IMR-90 (cell line): ENCODE data around the gene SRBD1. TPM values are rescaled to one million over a fixed set of nuclear protein-coding genes. Genes with fewer than 3 reads are reported as not detected.

Experiments
- ATAC-seq: fragments of 200-7000 bp; cut with Tn5 transposase; 2 replicates; pipeline ENCODE4 v1.9.1; 2020; ENCODE audit warnings: low read depth, mild to moderate bottlenecking, moderate library complexity
- BruUV-seq: library from RNA; stranded (reverse); fragments of 400-500 nt; replicated peaks from 2 replicates; lab custom pipeline; 2021; lab: Mats Ljungman, UMichigan
- CTCF ChIA-PET: fragments of 300-600 bp; formaldehyde crosslinking; extraction: SDS; loops from one replicate; lab custom pipeline; 2021; ENCODE audit warnings: antibody characterized with exemption; lab: Yijun Ruan, JAX
- POLR2A ChIA-PET: fragments of 300-600 bp; sonication (Branson Sonifier 250); formaldehyde crosslinking; loops from one replicate; lab custom pipeline; 2022; ENCODE audit warnings: antibody characterized with exemption; ENCODE audit not compliant: unreplicated experiment; lab: Charles Lee
- DNase-seq: peaks from one replicate; pipeline ENCODE4 v3.0.0; 2013
- H2AFZ ChIP-seq: replicated peaks from 2 replicates; pipeline ENCODE3; 2013; ENCODE audit warnings: low read length, mild to moderate bottlenecking; ENCODE audit not compliant: poor library complexity
- H2AK5ac ChIP-seq: 2 replicates; pipeline ENCODE4 v1.6.1; 2013; ENCODE audit warnings: low read depth, low read length, inconsistent platforms
- H2AK9ac ChIP-seq: replicated peaks from 2 replicates; pipeline ENCODE3; 2013; ENCODE audit warnings: mild to moderate bottlenecking, low read depth, low read length, moderate library complexity; ENCODE audit not compliant: poor library complexity
- H2BK120ac ChIP-seq: 2 replicates; pipeline ENCODE4 v1.6.1; 2013; ENCODE audit warnings: low read depth, low read length, inconsistent platforms
- H2BK15ac ChIP-seq: 3 replicates; pipeline ENCODE4 v1.6.1; 2013; ENCODE audit warnings: low read depth, low read length, inconsistent platforms
- H2BK20ac ChIP-seq: 2 replicates; pipeline ENCODE4 v1.6.1; 2013; ENCODE audit warnings: low read depth, mild to moderate bottlenecking, inconsistent platforms, low read length, moderate library complexity
- H2BK5ac ChIP-seq: 2 replicates; pipeline ENCODE4 v1.6.1; 2013; ENCODE audit warnings: mild to moderate bottlenecking, low read depth, low read length, inconsistent platforms; ENCODE audit not compliant: poor library complexity, severe bottlenecking
- H3K14ac ChIP-seq: replicated peaks from 2 replicates; pipeline ENCODE4 v1.6.1; 2013; ENCODE audit warnings: low read depth, low read length, inconsistent platforms
- H3K18ac ChIP-seq: 2 replicates; pipeline ENCODE4 v1.6.1; 2013; ENCODE audit warnings: low read depth, low read length, control low read depth
- H3K23ac ChIP-seq: 2 replicates; pipeline ENCODE4 v1.6.1; 2013; ENCODE audit warnings: low read depth, low read length, inconsistent platforms
- H3K27ac ChIP-seq: 2 replicates; pipeline ENCODE4 v1.5.1; 2013; ENCODE audit warnings: mild to moderate bottlenecking, control low read depth, low read length; ENCODE audit not compliant: insufficient read depth
- H3K27me3 ChIP-seq: 2 replicates; pipeline ENCODE4 v1.6.1; 2013; ENCODE audit warnings: low read length; ENCODE audit not compliant: control insufficient read depth, insufficient read depth
- H3K36me3 ChIP-seq: 2 replicates; pipeline ENCODE4 v1.6.1; 2013; ENCODE audit warnings: low read length, mixed read lengths; ENCODE audit not compliant: control insufficient read depth, insufficient read depth
- H3K4ac ChIP-seq: 2 replicates; pipeline ENCODE4 v1.6.1; 2013; ENCODE audit warnings: low read depth, low read length, inconsistent platforms
- H3K4me1 ChIP-seq: 2 replicates; pipeline ENCODE4 v1.6.1; 2013; ENCODE audit warnings: low read length, mixed read lengths; ENCODE audit not compliant: control insufficient read depth, insufficient read depth
- H3K4me2 ChIP-seq: 2 replicates; pipeline ENCODE4 v1.6.1; 2013; ENCODE audit warnings: low read depth, mild to moderate bottlenecking, control low read depth, low read length, moderate library complexity
- H3K4me3 ChIP-seq: 2 replicates; pipeline ENCODE4 v1.5.1; 2013; ENCODE audit warnings: low read depth, mild to moderate bottlenecking, control low read depth, low read length, moderate library complexity; ENCODE audit not compliant: insufficient read depth
- H3K56ac ChIP-seq: 2 replicates; pipeline ENCODE4 v1.6.1; 2013; ENCODE audit warnings: low read length, inconsistent platforms; ENCODE audit not compliant: insufficient read depth; ENCODE audit errors: extremely low read depth
- H3K79me1 ChIP-seq, 2 experiments: 2 replicates each; pipeline ENCODE4 v1.6.1; 2013; ENCODE audit warnings: low read length in 2 of 2, inconsistent platforms in 1 of 2, low read depth in 1 of 2
- H3K9ac ChIP-seq: 2 replicates; pipeline ENCODE4 v1.6.1; 2013; ENCODE audit warnings: low read depth, low read length, control low read depth
- H3K9me1 ChIP-seq: 2 replicates; pipeline ENCODE4 v1.6.1; 2013; ENCODE audit warnings: low read length, inconsistent platforms; ENCODE audit not compliant: insufficient read depth
- H3K9me3 ChIP-seq: 2 replicates; pipeline ENCODE4 v1.6.1; 2013; ENCODE audit warnings: low read length; ENCODE audit not compliant: control insufficient read depth, insufficient read depth
- H4K20me1 ChIP-seq: 2 replicates; pipeline ENCODE4 v1.6.1; 2013; ENCODE audit warnings: low read length, inconsistent platforms; ENCODE audit not compliant: insufficient read depth
- H4K5ac ChIP-seq: 2 replicates; pipeline ENCODE4 v1.6.1; 2013; ENCODE audit warnings: mild to moderate bottlenecking, low read depth, low read length, control low read depth
- H4K8ac ChIP-seq, 2 experiments: 2 replicates each; pipeline ENCODE4 v1.6.1; 2013; ENCODE audit warnings: low read depth in 2 of 2, low read length in 2 of 2, control low read depth in 1 of 2, inconsistent platforms in 1 of 2
- H4K91ac ChIP-seq: 2 replicates; pipeline ENCODE4 v1.6.1; 2013; ENCODE audit warnings: low read depth, low read length, inconsistent platforms; ENCODE audit not compliant: insufficient read depth
- BHLHE40 ChIP-seq: fragments of 150-350 bp; IDR thresholded peaks from 2 replicates; pipeline ENCODE4 v1.6.1; 2016; ENCODE audit warnings: mild to moderate bottlenecking, low read depth, low read length
- MAFK ChIP-seq: IDR thresholded peaks from 2 replicates; pipeline ENCODE4 v1.6.1; 2012; ENCODE audit warnings: low read depth, low read length, improper control_type of control experiment
- MAZ ChIP-seq: IDR thresholded peaks from 2 replicates; pipeline ENCODE4 v1.6.1; 2012; ENCODE audit warnings: low read depth, mild to moderate bottlenecking, low read length, improper control_type of control experiment, moderate library complexity, borderline replicate concordance
- MXI1 ChIP-seq: IDR thresholded peaks from 2 replicates; pipeline ENCODE4 v1.6.1; 2012; ENCODE audit warnings: low read depth, mild to moderate bottlenecking, low read length, moderate library complexity, borderline replicate concordance
- NFE2L2 ChIP-seq: fragments of 150-350 bp; IDR thresholded peaks from 2 replicates; pipeline ENCODE4 v1.6.1; 2016; ENCODE audit warnings: low read depth, mild to moderate bottlenecking, low read length
- RFX5 ChIP-seq: IDR thresholded peaks from 2 replicates; pipeline ENCODE4 v1.8.0; 2012; ENCODE audit warnings: low read depth, mild to moderate bottlenecking, low read length, moderate library complexity
- WGBS, 2 experiments: methylation state at CpG; one replicate each; pipeline versions ENCODE4 v1.1.5 to v1.1.7; 2013; ENCODE audit warnings: missing lambda C conversion rate in 2 of 2; ENCODE audit not compliant: insufficient read length in 1 of 2; ENCODE audit errors: extremely low coverage in 2 of 2; 5-methylcytosine and 5-hydroxymethylcytosine counted together
- dilution Hi-C: fragments of 300-500 bp; cut with HindIII; formaldehyde crosslinking; loops from one replicate; pipeline ENCODE4 v1.14.3; 2018; ENCODE audit warnings: low sequenced_read_pairs; ENCODE audit not compliant: unreplicated experiment
- in situ Hi-C: fragments of 300-500 bp; cut with MboI; formaldehyde crosslinking; loops from 3 replicates; pipeline ENCODE4 v1.14.3; 2019; ENCODE audit warnings: low sequenced_read_pairs, inconsistent platforms, mixed read lengths
- intact Hi-C: fragments of 100-400 bp; cut with micrococcal nuclease; formaldehyde crosslinking; loops from 2 replicates; pipeline ENCODE4 v1.10.0; 2022
- polyA plus RNA-seq, 3 experiments: library from polyadenylated mRNA; depleted of rRNA; stranded (reverse); fragments of >200 nt; gene quantifications; 2 replicates each; pipeline ENCODE4 v1.2.3, GENCODE V29; 2012; ENCODE audit warnings: low replicate concordance in 1 of 3
- total RNA-seq: library from RNA; depleted of rRNA; stranded (reverse); fragments of >200 nt; gene quantifications from 2 replicates; pipeline ENCODE4 v1.2.3, GENCODE V29; 2012
- TF ChIP-seq, protein P1 (sequence below): conservative IDR thresholded peaks from 2 replicates; pipeline ENCODE4 v1.5.1; 2012; ENCODE audit warnings: mild to moderate bottlenecking, low read depth, low read length, improper control_type of control experiment

Gene SRBD1
- total and polyA plus RNA-seq, 2 of the 4 experiments (the other 2 are of a cell fraction) = 3.5 to 14.7 TPM

- Histone ChIP-seq H2BK120ac (no peak overlapping the region), H2BK15ac (no peak overlapping the region), H2AK9ac (no peak overlapping the region), H3K23ac (no peak overlapping the region), H3K9ac (no peak overlapping the region), H2BK5ac (no peak overlapping the region), H4K8ac (no peak overlapping the region), H3K27me3 (no peaks in the 10 kb centered on the region), H3K4me2 (no peak overlapping the region), H3K4me1 (peaks cover 3% of the 10 kb centered on the region; the same call in 1 of the 2 replicates), H2AFZ (no peak overlapping the region), H3K79me1 (no peaks in the 10 kb centered on the region), H3K9me1 (no peaks in the 10 kb centered on the region), H2AK5ac (no peak overlapping the region), H4K91ac (no peak overlapping the region), H3K4me3 (no peak overlapping the region), H3K4ac (no peak overlapping the region), H3K14ac (no peak overlapping the region), H3K18ac (no peak overlapping the region), H3K27ac (no peak overlapping the region), H3K36me3 (peaks cover 2% of the 10 kb centered on the region; the same call in 1 of the 2 replicates), H2BK20ac (no peak overlapping the region), H3K56ac (no peak overlapping the region), H3K9me3 (no peaks in the 10 kb centered on the region), H4K5ac (no peak overlapping the region), H4K20me1 (no peaks in the 10 kb centered on the region)
- no TSS peak for BruUV-seq
- ChIA-PET POLR2A (no interaction called here), CTCF (interaction anchor here (0.6 kb wide), 1 partner anchor 271 kb away, joined by 3 read pairs; no protein-coding TSS in a partner anchor)
- TF ChIP-seq MAFK = no peak
- TF ChIP-seq MAZ = no peak
- no peak for TF ChIP-seq NFE2L2
- TF ChIP-seq BHLHE40 = no peak
- TF ChIP-seq MXI1 = no peak
- TF ChIP-seq, protein P1, sequence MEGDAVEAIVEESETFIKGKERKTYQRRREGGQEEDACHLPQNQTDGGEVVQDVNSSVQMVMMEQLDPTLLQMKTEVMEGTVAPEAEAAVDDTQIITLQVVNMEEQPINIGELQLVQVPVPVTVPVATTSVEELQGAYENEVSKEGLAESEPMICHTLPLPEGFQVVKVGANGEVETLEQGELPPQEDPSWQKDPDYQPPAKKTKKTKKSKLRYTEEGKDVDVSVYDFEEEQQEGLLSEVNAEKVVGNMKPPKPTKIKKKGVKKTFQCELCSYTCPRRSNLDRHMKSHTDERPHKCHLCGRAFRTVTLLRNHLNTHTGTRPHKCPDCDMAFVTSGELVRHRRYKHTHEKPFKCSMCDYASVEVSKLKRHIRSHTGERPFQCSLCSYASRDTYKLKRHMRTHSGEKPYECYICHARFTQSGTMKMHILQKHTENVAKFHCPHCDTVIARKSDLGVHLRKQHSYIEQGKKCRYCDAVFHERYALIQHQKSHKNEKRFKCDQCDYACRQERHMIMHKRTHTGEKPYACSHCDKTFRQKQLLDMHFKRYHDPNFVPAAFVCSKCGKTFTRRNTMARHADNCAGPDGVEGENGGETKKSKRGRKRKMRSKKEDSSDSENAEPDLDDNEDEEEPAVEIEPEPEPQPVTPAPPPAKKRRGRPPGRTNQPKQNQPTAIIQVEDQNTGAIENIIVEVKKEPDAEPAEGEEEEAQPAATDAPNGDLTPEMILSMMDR = no peak
- no peak for TF ChIP-seq RFX5
- DNase-seq = no peak
- intact Hi-C loops (no loop called here), in situ Hi-C loops (no loop called here), dilution Hi-C loops (no loop called here)
- no peak for ATAC-seq
- WGBS, 2 experiments = 100% methylated on average over 1 of the region's 2 CpGs; no CpG with 5 or more reads in 1 of the 2 experiments
These were observed 220.6 kb downstream of the SRBD1 start for GRCh38 chr2:45390441-45390840.
